GM12891 (cell line): Measurements from ENCODE around the gene TMC7.

Experiments used
- POLR2A ChIP-seq: IDR thresholded peaks from 2 replicates; pipeline ENCODE4 v1.6.1; 2011; ENCODE audit warnings: low read depth, low read length, control low read depth
- POLR2AphosphoS5 ChIP-seq: IDR thresholded peaks from 2 replicates; pipeline ENCODE4 v1.6.1; 2011; ENCODE audit warnings: low read depth, low read length, control low read depth
- TAF1 ChIP-seq: IDR thresholded peaks from 2 replicates; pipeline ENCODE4 v1.6.1; 2011; ENCODE audit warnings: low read depth, low read length, control low read depth

GRCh38 chr16:19021747-19022146, 38.0 kb downstream of the TMC7 start:
- TF ChIP-seq POLR2AphosphoS5 (no peak), POLR2A (no peak), TAF1 (no peak)
